Panc1 (cell line): ENCODE data around the gene GRM3. TPM values are rescaled to one million over a fixed set of nuclear protein-coding genes. Genes with fewer than 3 reads are reported as not detected.

ENCODE experiments used
- ATAC-seq: fragments of 200-7000 bp; cut with Tn5 transposase; 2 replicates; pipeline ENCODE4 v1.9.1; 2020; ENCODE audit warnings: mild to moderate bottlenecking, moderate library complexity
- BruUV-seq: library from RNA; stranded (reverse); fragments of 400-500 nt; replicated peaks from 2 replicates; lab custom pipeline; 2021; lab: Mats Ljungman, UMichigan
- CTCF ChIA-PET: fragments of 300-600 bp; sonication (Branson Sonifier 250); formaldehyde crosslinking; loops from one replicate; lab custom pipeline; 2022; ENCODE audit warnings: antibody characterized with exemption; lab: Charles Lee
- POLR2A ChIA-PET: fragments of 300-600 bp; sonication (Branson Sonifier 250); formaldehyde crosslinking; loops from one replicate; lab custom pipeline; 2022; ENCODE audit warnings: antibody characterized with exemption; lab: Charles Lee
- DNase-seq: peaks from one replicate; pipeline ENCODE4 v3.0.0-alpha.2; 2010; ENCODE audit warnings: low read depth, low spot score
- H3K27ac ChIP-seq: 2 replicates; pipeline ENCODE4 v1.5.1; 2011; ENCODE audit warnings: mild to moderate bottlenecking, low read length, inconsistent platforms
- H3K27me3 ChIP-seq: fragments of 200-500 bp; sonication (Bioruptor generic); 2 replicates; pipeline ENCODE4 v1.6.0; 2014; ENCODE audit warnings: low read length, inconsistent platforms; ENCODE audit not compliant: control insufficient read depth, insufficient read depth
- H3K36me3 ChIP-seq: fragments of 200-500 bp; sonication (Bioruptor generic); 2 replicates; pipeline ENCODE4 v1.5.1; 2014; ENCODE audit warnings: inconsistent platforms, mild to moderate bottlenecking, low read length, moderate library complexity; ENCODE audit not compliant: control insufficient read depth, insufficient read depth
- H3K4me1 ChIP-seq: 2 replicates; pipeline ENCODE4 v1.5.1; 2011; ENCODE audit warnings: inconsistent platforms, mild to moderate bottlenecking, low read length, moderate library complexity; ENCODE audit not compliant: control insufficient read depth, insufficient read depth
- H3K4me3 ChIP-seq, 2 experiments: 2 replicates each; pipeline ENCODE4 v1.5.1; 2011 to 2012; ENCODE audit warnings: low read depth in 2 of 2, low read length in 2 of 2, mild to moderate bottlenecking in 2 of 2, inconsistent platforms in 1 of 2, moderate library complexity in 1 of 2
- H3K9me3 ChIP-seq: fragments of 200-500 bp; sonication (Bioruptor generic); 2 replicates; pipeline ENCODE4 v1.5.1; 2014; ENCODE audit warnings: low read depth, mild to moderate bottlenecking, inconsistent platforms, low read length, moderate library complexity; ENCODE audit not compliant: control insufficient read depth, insufficient read depth
- POLR2AphosphoS5 ChIP-seq: IDR thresholded peaks from 2 replicates; pipeline ENCODE4 v1.6.1; 2012; ENCODE audit warnings: mild to moderate bottlenecking, low read depth, low read length, moderate library complexity
- REST ChIP-seq, 2 experiments: IDR thresholded peaks; 2 replicates each; pipeline ENCODE4 v1.6.1; 2011 to 2012; ENCODE audit warnings: low read depth in 2 of 2, control low read depth in 1 of 2, low read length in 1 of 2, mild to moderate bottlenecking in 1 of 2, moderate library complexity in 1 of 2; ENCODE audit not compliant: insufficient read depth in 1 of 2
- SIN3A ChIP-seq: IDR thresholded peaks from 2 replicates; pipeline ENCODE4 v1.6.1; 2012; ENCODE audit warnings: low read depth, mild to moderate bottlenecking, low read length, moderate library complexity, borderline replicate concordance; ENCODE audit not compliant: insufficient read depth
- TCF7L2 ChIP-seq: IDR thresholded peaks from 2 replicates; pipeline ENCODE4 v1.6.1; 2011; ENCODE audit warnings: mild to moderate bottlenecking, low read depth, low read length, inconsistent platforms
- in situ Hi-C: cut with HindIII; loops from 2 replicates; pipeline ENCODE4 v1.10.0; 2016; ENCODE audit warnings: low sequenced_read_pairs, low pct_unique_long_range_greater_than_20kb
- intact Hi-C: fragments of 100-400 bp; cut with micrococcal nuclease; formaldehyde crosslinking; loops from one replicate; pipeline ENCODE4 v1.10.0; 2022; ENCODE audit not compliant: unreplicated experiment
- total RNA-seq: library from RNA; stranded (reverse); gene quantifications from one replicate; pipeline ENCODE4 v1.2.1, GENCODE V29; 2021; ENCODE audit not compliant: unreplicated experiment
- TF ChIP-seq, protein P1 (sequence below): fragments of 450-650 bp; IDR thresholded peaks from 2 replicates; pipeline ENCODE4 v1.5.1; 2017; ENCODE audit warnings: mild to moderate bottlenecking

Gene GRM3
- total RNA-seq, 1 experiment from 2014 or later, result not detected

DNA sequence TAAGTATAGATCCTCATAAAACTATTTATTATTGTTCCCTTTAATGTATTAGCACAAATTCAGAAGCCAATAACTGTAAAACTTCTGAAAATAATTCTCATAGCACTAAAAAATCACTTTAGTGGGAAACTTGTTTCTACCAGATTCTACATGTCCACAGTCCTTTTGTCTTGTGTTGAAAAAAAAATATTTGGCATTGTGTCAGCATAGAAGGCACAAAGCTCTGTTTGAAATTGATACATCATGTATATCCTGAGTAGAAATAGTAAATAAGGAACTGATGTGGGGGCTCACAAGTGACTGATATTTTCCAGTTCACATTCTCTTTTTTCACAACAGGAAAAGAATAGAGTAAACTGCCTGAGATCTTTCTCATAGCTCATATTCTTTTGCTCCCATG is 134.6 kb downstream of the GRM3 start:
- ChIA-PET CTCF (no interaction called here), POLR2A (no interaction called here)
- H3K4me3 ChIP-seq, result no peak overlapping the region
- TF ChIP-seq SIN3A (no peak), REST (IDR thresholded peaks at IDR 0.05; ENCODE audit: insufficient read depth in 1 of 2, low read depth in 2 of 2, low read length in 1 of 2) (no peak), POLR2AphosphoS5 (no peak), TCF7L2 (no peak)
- TF ChIP-seq, protein P1, sequence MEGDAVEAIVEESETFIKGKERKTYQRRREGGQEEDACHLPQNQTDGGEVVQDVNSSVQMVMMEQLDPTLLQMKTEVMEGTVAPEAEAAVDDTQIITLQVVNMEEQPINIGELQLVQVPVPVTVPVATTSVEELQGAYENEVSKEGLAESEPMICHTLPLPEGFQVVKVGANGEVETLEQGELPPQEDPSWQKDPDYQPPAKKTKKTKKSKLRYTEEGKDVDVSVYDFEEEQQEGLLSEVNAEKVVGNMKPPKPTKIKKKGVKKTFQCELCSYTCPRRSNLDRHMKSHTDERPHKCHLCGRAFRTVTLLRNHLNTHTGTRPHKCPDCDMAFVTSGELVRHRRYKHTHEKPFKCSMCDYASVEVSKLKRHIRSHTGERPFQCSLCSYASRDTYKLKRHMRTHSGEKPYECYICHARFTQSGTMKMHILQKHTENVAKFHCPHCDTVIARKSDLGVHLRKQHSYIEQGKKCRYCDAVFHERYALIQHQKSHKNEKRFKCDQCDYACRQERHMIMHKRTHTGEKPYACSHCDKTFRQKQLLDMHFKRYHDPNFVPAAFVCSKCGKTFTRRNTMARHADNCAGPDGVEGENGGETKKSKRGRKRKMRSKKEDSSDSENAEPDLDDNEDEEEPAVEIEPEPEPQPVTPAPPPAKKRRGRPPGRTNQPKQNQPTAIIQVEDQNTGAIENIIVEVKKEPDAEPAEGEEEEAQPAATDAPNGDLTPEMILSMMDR, result no peak
- in situ Hi-C loops (no loop called here), intact Hi-C loops (no loop called here)
- H3K36me3 ChIP-seq, result no peaks in the 10 kb centered on the region
- no peaks in the 10 kb centered on the region for H3K4me1 ChIP-seq
- H3K27ac ChIP-seq, result no peak overlapping the region
- no TSS peak for BruUV-seq
- H3K9me3 ChIP-seq, result no peaks in the 10 kb centered on the region
- no peaks in the 10 kb centered on the region for H3K27me3 ChIP-seq
- ATAC-seq (no peak), DNase-seq (no peak)

DNA sequence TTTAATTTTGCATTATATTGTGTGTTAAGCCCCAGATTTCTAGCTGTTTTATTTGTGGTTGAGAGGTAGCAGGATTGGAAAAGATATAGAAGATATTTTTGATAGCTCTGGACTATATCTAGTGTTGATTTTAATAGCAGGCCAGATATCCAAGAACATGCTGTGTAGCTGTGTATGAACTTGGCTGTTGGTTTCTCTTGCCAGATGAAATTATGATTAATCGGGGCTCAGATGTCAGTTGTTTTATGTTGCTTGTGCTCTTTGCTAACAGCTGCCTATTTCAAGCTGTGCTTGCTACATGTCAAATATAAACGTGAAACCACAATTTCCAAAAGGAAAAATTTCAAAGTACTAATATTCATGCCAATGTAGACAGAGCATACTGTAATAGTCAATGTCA is 141.1 kb downstream of the GRM3 start:
- no TSS peak for BruUV-seq
- CTCF ChIA-PET, result no interaction called here
- DNase-seq (no peak), ATAC-seq (no peak)
- in situ Hi-C loops, result no loop called here
- Histone ChIP-seq H3K27me3 (no peaks in the 10 kb centered on the region), H3K36me3 (no peaks in the 10 kb centered on the region), H3K27ac (no peak overlapping the region), H3K9me3 (no peaks in the 10 kb centered on the region), H3K4me1 (no peaks in the 10 kb centered on the region), H3K4me3 (no peak overlapping the region)
- POLR2A ChIA-PET, result no interaction called here
- intact Hi-C loops, result no loop called here
- no peak for TF ChIP-seq POLR2AphosphoS5
- TF ChIP-seq, protein P1, result no peak

- DNase-seq, result no peak
- Histone ChIP-seq H3K9me3 (no peaks in the 10 kb centered on the region), H3K4me1 (no peaks in the 10 kb centered on the region), H3K27me3 (no peaks in the 10 kb centered on the region), H3K4me3 (no peak overlapping the region), H3K27ac (no peak overlapping the region), H3K36me3 (no peaks in the 10 kb centered on the region)
- POLR2A ChIA-PET, result no interaction called here
- ATAC-seq, result no peak
- TF ChIP-seq, protein P1, result no peak
- no peak for TF ChIP-seq SIN3A
- no peak for TF ChIP-seq POLR2AphosphoS5
- TF ChIP-seq REST (IDR thresholded peaks at IDR 0.05; ENCODE audit: insufficient read depth in 1 of 2, low read depth in 2 of 2, low read length in 1 of 2), result no peak
- TF ChIP-seq TCF7L2, result no peak
- intact Hi-C loops (no loop called here), in situ Hi-C loops (no loop called here)
- BruUV-seq, result no TSS peak
- CTCF ChIA-PET, result no interaction called here
Measured at GRCh38 chr7:86785641-86786040, 141.9 kb downstream of the GRM3 start.
